Activated T-helper 1 cell treated with Interleukin-2 at 50 U/mL for 16 hours (primary cell): Measurements from ENCODE around the gene ZNF775.

Experiments
- DNase-seq: peaks from one replicate; pipeline ENCODE4 v3.0.0-alpha.2; 2020; ENCODE audit warnings: low read depth

The ZNF775 gene

GRCh38 chr7:150378853-150379440 lies at the start of gene ZNF775:
ZNF775 (plus strand) TSS chr7:150379330; CDS start chr7:150388471, 9,141 bp downstream.
- peak; percentile 91 for DNase-seq

GRCh38 chr7:150329331-150330120 lies 49.6 kb upstream of the ZNF775 start:
- no peak for DNase-seq

- no peak for DNase-seq
Measured at GRCh38 chr7:150330211-150330885, 48.8 kb upstream of the ZNF775 start.

GRCh38 chr7:150332852-150333635 lies 46.1 kb upstream of the ZNF775 start:
- DNase-seq, result no peak

GRCh38 chr7:150333659-150334058 lies 45.5 kb upstream of the ZNF775 start:
- no peak for DNase-seq

GRCh38 chr7:150334108-150334507 lies 45.0 kb upstream of the ZNF775 start:
- no peak for DNase-seq

GRCh38 chr7:150335108-150335773 lies 43.9 kb upstream of the ZNF775 start:
- no peak for DNase-seq

GRCh38 chr7:150335774-150336112 lies 43.4 kb upstream of the ZNF775 start:
- no peak for DNase-seq

GRCh38 chr7:150336746-150337145 lies 42.4 kb upstream of the ZNF775 start:
- DNase-seq, result no peak

- DNase-seq, result no peak
Measured at GRCh38 chr7:150337179-150337578, 42.0 kb upstream of the ZNF775 start.

GRCh38 chr7:150337659-150338081 lies 41.5 kb upstream of the ZNF775 start:
- DNase-seq, result no peak

GRCh38 chr7:150338166-150338829 lies 40.8 kb upstream of the ZNF775 start:
- no peak for DNase-seq

- DNase-seq, result no peak
Measured at GRCh38 chr7:150339409-150339809, 39.7 kb upstream of the ZNF775 start.

GRCh38 chr7:150340024-150340749 lies 38.9 kb upstream of the ZNF775 start:
- no peak for DNase-seq

- DNase-seq, result no peak
Measured at GRCh38 chr7:150340875-150341262, 38.3 kb upstream of the ZNF775 start.

GRCh38 chr7:150341263-150342120 lies 37.6 kb upstream of the ZNF775 start, which contains the start of gene RARRES2:
RARRES2 (minus strand) TSS chr7:150341629; CDS start chr7:150340609, 1,020 bp downstream.
- DNase-seq, result no peak

- DNase-seq, result no peak
Measured at GRCh38 chr7:150342121-150342408, 37.1 kb upstream of the ZNF775 start.

- no peak for DNase-seq
Measured at GRCh38 chr7:150343225-150343624, 35.9 kb upstream of the ZNF775 start.

GRCh38 chr7:150344299-150344698 lies 34.8 kb upstream of the ZNF775 start:
- no peak for DNase-seq

- DNase-seq, result no peak
Measured at GRCh38 chr7:150345012-150345411, 34.1 kb upstream of the ZNF775 start.
